ENCODE data around the gene DMWD. TPM values are rescaled to one million over a fixed set of nuclear protein-coding genes. Genes with fewer than 3 reads are reported as not detected.

DMWD gene
- total and polyA plus RNA-seq, 2 of the 13 experiments (the other 11 are each of a cell fraction or from before 2014, with no cell fraction given) = 10.3 to 14.9 TPM

DNA sequence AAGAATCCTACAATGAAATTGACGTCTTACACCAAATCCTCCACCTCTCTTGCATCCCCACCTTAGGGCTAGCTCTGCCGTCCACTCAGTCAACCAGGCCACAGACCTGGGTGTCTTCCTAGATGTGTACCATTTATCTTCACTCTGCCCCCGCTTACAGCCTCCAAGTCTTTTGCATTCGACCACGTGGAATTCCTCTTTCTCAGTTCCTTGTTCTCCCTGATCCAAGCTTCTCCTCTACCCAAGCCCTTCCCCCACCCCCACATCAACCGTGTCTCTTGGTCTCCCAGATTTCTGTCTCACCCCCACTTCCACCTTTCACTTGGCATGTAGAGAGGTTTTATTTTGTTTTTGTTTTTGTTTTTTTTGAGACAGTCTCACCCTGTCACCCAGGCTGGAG, 1.2 kb upstream of the DMWD start:
- ChIA-PET CTCF (ENCODE audit: low intra/inter-chr PET ratio, low total read pairs) (no interaction called here), POLR2A (interaction anchor here (1.2 kb wide), 1 partner anchor 20 kb away, joined by 3 read pairs; no protein-coding TSS in a partner anchor)
- Histone ChIP-seq H4K20me1 (ENCODE audit: insufficient read depth, low read length) (no peaks in the 10 kb centered on the region), H3K79me2 (ENCODE audit: insufficient read depth, low read length) (peaks cover 14% of the 10 kb centered on the region), H2AFZ (ENCODE audit: low read length) (no peak overlapping the region), H3K9me3 (ENCODE audit: low read length) (no peaks in the 10 kb centered on the region), H3K9ac (ENCODE audit: insufficient read depth, low read depth, low read length) (no peak overlapping the region), H3K27me3 (ENCODE audit: control insufficient read depth in 1 of 2, insufficient read depth in 2 of 2, low read length in 2 of 2) (peaks cover 0 to 9% of the 10 kb centered on the region in 2 experiments; a peak in 1 of 5 replicates), H3K4me2 (ENCODE audit: low read depth, low read length) (no peak overlapping the region), H3K4me3 (replicated peaks in 1 of 3; ENCODE audit: insufficient read depth in 1 of 3, low read depth in 2 of 3, low read length in 3 of 3) (no peak overlapping the region), H3K4me1 (ENCODE audit: insufficient read depth, low read length) (peaks cover 22% of the 10 kb centered on the region), H3K36me3 (replicated peaks in 1 of 2; ENCODE audit: control insufficient read depth in 1 of 2, insufficient read depth in 2 of 2, low read length in 2 of 2) (peaks cover 9 to 11% of the 10 kb centered on the region in 2 experiments), H3K27ac (ENCODE audit: extremely low read length, insufficient read depth, low read length) (no peak overlapping the region)
- intact Hi-C loops (cut with micrococcal nuclease; ENCODE audit: unreplicated experiment) = no loop called here
- ATAC-seq (no peak), FAIRE-seq (no peak), DNase-seq (ENCODE audit: low spot score) (no peak)
- in situ Hi-C loops (cut with HindIII; ENCODE audit: extremely low pct_ligation_motif_present, low pct_unique_long_range_greater_than_20kb) = no loop called here
- no peak for TF ChIP-seq HOXA7 (CRISPR knock-in tag; IDR thresholded peaks at IDR 0.05)
- no peak for TF ChIP-seq MED8 (CRISPR knock-in tag; IDR thresholded peaks at IDR 0.05; ENCODE audit: insufficient replicate concordance)
- TF ChIP-seq POLR2AphosphoS2 (IDR thresholded peaks at IDR 0.05; ENCODE audit: low read depth, low read length) = no peak
- no peak for TF ChIP-seq MEIS1 (CRISPR knock-in tag; IDR thresholded peaks at IDR 0.05; ENCODE audit: borderline replicate concordance)
- TF ChIP-seq, protein P1, sequence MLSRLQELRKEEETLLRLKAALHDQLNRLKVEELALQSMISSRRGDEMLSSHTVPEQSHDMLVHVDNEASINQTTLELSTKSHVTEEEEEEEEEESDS (CRISPR knock-in tag; IDR thresholded peaks at IDR 0.05; ENCODE audit: borderline replicate concordance) = no peak
- TF ChIP-seq JUND (CRISPR knock-in tag; IDR thresholded peaks at IDR 0.05) = no peak
- no peak for TF ChIP-seq NONO (IDR thresholded peaks at IDR 0.05)
- TF ChIP-seq NONO (CRISPR knock-in tag; conservative IDR thresholded peaks at IDR 0.05) = no peak
- TF ChIP-seq SALL1 (CRISPR knock-in tag; IDR thresholded peaks at IDR 0.05) = no peak
- TF ChIP-seq ZNF44 (CRISPR knock-in tag; IDR thresholded peaks at IDR 0.05) = no peak
- TF ChIP-seq, protein P2, sequence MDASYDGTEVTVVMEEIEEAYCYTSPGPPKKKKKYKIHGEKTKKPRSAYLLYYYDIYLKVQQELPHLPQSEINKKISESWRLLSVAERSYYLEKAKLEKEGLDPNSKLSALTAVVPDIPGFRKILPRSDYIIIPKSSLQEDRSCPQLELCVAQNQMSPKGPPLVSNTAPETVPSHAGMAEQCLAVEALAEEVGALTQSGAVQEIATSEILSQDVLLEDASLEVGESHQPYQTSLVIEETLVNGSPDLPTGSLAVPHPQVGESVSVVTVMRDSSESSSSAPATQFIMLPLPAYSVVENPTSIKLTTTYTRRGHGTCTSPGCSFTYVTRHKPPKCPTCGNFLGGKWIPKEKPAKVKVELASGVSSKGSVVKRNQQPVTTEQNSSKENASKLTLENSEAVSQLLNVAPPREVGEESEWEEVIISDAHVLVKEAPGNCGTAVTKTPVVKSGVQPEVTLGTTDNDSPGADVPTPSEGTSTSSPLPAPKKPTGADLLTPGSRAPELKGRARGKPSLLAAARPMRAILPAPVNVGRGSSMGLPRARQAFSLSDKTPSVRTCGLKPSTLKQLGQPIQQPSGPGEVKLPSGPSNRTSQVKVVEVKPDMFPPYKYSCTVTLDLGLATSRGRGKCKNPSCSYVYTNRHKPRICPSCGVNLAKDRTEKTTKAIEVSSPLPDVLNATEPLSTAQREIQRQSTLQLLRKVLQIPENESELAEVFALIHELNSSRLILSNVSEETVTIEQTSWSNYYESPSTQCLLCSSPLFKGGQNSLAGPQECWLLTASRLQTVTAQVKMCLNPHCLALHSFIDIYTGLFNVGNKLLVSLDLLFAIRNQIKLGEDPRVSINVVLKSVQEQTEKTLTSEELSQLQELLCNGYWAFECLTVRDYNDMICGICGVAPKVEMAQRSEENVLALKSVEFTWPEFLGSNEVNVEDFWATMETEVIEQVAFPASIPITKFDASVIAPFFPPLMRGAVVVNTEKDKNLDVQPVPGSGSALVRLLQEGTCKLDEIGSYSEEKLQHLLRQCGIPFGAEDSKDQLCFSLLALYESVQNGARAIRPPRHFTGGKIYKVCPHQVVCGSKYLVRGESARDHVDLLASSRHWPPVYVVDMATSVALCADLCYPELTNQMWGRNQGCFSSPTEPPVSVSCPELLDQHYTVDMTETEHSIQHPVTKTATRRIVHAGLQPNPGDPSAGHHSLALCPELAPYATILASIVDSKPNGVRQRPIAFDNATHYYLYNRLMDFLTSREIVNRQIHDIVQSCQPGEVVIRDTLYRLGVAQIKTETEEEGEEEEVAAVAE (CRISPR knock-in tag; IDR thresholded peaks at IDR 0.05; ENCODE audit: borderline replicate concordance) = no peak
- TF ChIP-seq SRSF4 (IDR thresholded peaks at IDR 0.05; ENCODE audit: low read depth, low read length, poor library complexity, severe bottlenecking) = no peak
- no peak for TF ChIP-seq ZKSCAN1 (IDR thresholded peaks at IDR 0.05; ENCODE audit: low read length)
- TF ChIP-seq NR2F6 (IDR thresholded peaks at IDR 0.05) = no peak
- no peak for TF ChIP-seq NR2F6 (CRISPR knock-in tag; IDR thresholded peaks at IDR 0.05)
- TF ChIP-seq KMT2A (CRISPR knock-in tag; IDR thresholded peaks at IDR 0.05) = no peak
- no peak for TF ChIP-seq CHD2 (IDR thresholded peaks at IDR 0.05; ENCODE audit: low read depth, low read length)
- TF ChIP-seq, protein P3, sequence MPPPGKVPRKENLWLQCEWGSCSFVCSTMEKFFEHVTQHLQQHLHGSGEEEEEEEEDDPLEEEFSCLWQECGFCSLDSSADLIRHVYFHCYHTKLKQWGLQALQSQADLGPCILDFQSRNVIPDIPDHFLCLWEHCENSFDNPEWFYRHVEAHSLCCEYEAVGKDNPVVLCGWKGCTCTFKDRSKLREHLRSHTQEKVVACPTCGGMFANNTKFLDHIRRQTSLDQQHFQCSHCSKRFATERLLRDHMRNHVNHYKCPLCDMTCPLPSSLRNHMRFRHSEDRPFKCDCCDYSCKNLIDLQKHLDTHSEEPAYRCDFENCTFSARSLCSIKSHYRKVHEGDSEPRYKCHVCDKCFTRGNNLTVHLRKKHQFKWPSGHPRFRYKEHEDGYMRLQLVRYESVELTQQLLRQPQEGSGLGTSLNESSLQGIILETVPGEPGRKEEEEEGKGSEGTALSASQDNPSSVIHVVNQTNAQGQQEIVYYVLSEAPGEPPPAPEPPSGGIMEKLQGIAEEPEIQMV (CRISPR knock-in tag; IDR thresholded peaks at IDR 0.05; ENCODE audit: low read depth) = no peak
- TF ChIP-seq ZNF274 (CRISPR knock-in tag; IDR thresholded peaks at IDR 0.05) = no peak
- BruUV-seq (replicated peaks) = no TSS peak
- 43% methylated on average over 6 of the region's 6 CpGs for WGBS (ENCODE audit: low lambda C conversion rate)
